Activated CD4-positive, alpha-beta T cell treated with anti-CD3 and anti-CD28 coated beads for 36 hours (primary cell): ENCODE results near the gene SMAD2. TPM values are rescaled to one million over a fixed set of nuclear protein-coding genes. Genes with fewer than 3 reads are reported as not detected.
A peak's percentile ranks its signal among the peaks of the same experiment; 100 is the strongest.

Experiments
- ATAC-seq: fragments of 200-7000 bp; cut with Tn5 transposase; one replicate; pipeline ENCODE4 v1.10.0; 2021; ENCODE audit warnings: mild to moderate bottlenecking, moderate library complexity
- CTCF ChIA-PET: fragments of 350-600 bp; sonication (Branson Sonifier 250); formaldehyde crosslinking; loops from one replicate; lab custom pipeline; 2021; ENCODE audit warnings: antibody characterized with exemption; lab: Charles Lee
- POLR2A ChIA-PET: fragments of 350-600 bp; sonication (Branson Sonifier 250); formaldehyde crosslinking; loops from one replicate; lab custom pipeline; 2021; ENCODE audit warnings: antibody characterized with exemption, inconsistent platforms; lab: Charles Lee
- DNase-seq: peaks from one replicate; pipeline ENCODE4 v3.0.0-alpha.2; 2020
- H3K27ac Mint-ChIP-seq: one replicate; pipeline ENCODE4 v1.8.0; 2021; ENCODE audit warnings: mixed read lengths
- H3K27me3 Mint-ChIP-seq: one replicate; pipeline ENCODE4 v1.8.0; 2021; ENCODE audit warnings: mixed read lengths
- H3K36me3 Mint-ChIP-seq: one replicate; pipeline ENCODE4 v1.8.0; 2021; ENCODE audit warnings: low read depth, mixed read lengths
- H3K4me1 Mint-ChIP-seq: one replicate; pipeline ENCODE4 v1.8.0; 2021; ENCODE audit warnings: mixed read lengths
- H3K4me3 Mint-ChIP-seq: one replicate; pipeline ENCODE4 v1.8.0; 2021; ENCODE audit warnings: mild to moderate bottlenecking, moderate library complexity, mixed read lengths
- H3K9me3 Mint-ChIP-seq: one replicate; pipeline ENCODE4 v1.8.0; 2021; ENCODE audit warnings: low read depth, mixed read lengths
- intact Hi-C, 2 experiments: fragments of 100-400 bp; cut with DNase I in 1 of 2; cut with micrococcal nuclease in 1 of 2; formaldehyde crosslinking; loops; one replicate each; pipeline versions ENCODE4 v1.14.2 to v1.15.1; 2022 to 2024; cut with DNase I, micrococcal nuclease
- total RNA-seq, 2 experiments: library from RNA; stranded (reverse); gene quantifications; one replicate each; pipeline ENCODE4 v1.2.3, GENCODE V29; 2021

SMAD2 gene
- total RNA-seq, 2 experiments from 2014 or later, result 169 to 178 TPM

DNA sequence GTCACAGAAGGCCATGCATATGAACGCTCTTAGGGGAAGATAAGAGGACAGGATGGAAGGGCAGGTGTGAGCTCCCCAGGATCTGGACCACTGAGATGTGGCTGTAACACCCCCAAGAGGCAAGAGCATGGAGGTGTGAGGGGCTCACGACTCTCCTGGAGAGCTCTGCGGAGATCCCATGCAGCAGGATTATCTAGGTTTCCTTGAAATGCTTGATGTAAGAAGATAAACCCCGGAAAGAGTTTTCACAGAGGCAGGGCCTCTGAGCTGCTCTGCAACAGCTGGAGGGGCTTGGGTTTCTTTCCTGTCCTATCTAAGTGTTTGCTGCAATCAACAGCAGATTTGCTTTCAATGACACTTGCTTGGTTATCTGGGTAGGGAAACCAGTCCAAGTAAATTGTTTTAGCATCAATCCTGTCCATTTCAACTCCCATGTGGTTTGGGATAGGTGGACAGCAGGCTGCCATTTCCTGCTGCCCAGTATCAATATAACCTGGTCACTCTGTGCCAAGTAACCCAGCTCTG lies 138.9 kb downstream of the SMAD2 start:
- no peak for ATAC-seq

DNA sequence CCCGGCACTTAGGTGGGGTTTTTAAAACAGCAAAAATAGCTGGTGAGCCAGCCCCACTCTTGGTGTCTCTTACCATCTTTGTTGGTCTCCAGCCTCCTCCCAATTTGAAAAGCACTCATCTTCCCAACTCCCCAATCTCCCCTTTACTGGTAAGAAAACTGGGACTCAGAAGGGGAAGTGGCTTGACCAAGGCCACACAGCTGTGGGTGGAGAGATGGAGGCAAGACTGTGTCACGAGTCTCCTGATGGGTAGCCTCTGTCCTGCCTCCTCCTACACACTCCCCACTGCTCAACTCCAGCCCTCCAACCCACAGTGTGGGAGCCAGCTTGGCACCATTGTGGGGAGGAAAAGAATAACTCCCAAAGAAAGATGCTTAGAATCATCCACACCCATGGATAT lies 140.4 kb downstream of the SMAD2 start:
- intact Hi-C loops, result no loop called here
- Mint-ChIP-seq H3K27ac (no peak overlapping the region), H3K9me3 (peaks cover 2% of the 10 kb centered on the region), H3K36me3 (peaks cover 2% of the 10 kb centered on the region), H3K4me1 (no peaks in the 10 kb centered on the region), H3K4me3 (no peak overlapping the region), H3K27me3 (peaks cover 9% of the 10 kb centered on the region)
- ATAC-seq (no peak), DNase-seq (no peak)
- ChIA-PET CTCF (interaction anchor here (0.8 kb wide), 1 partner anchor 753 kb away, joined by 3 read pairs; no protein-coding TSS in a partner anchor), POLR2A (no interaction called here)

More for the DNA sequence above, 138.9 kb downstream of the SMAD2 start:
- Mint-ChIP-seq H3K9me3 (no peaks in the 10 kb centered on the region), H3K27ac (no peak overlapping the region), H3K27me3 (peaks cover 10% of the 10 kb centered on the region), H3K4me3 (no peak overlapping the region), H3K4me1 (no peaks in the 10 kb centered on the region), H3K36me3 (no peaks in the 10 kb centered on the region)
- CTCF ChIA-PET, result no interaction called here
- DNase-seq, result no peak
- intact Hi-C loops, result no loop called here
- POLR2A ChIA-PET, result no interaction called here

DNA sequence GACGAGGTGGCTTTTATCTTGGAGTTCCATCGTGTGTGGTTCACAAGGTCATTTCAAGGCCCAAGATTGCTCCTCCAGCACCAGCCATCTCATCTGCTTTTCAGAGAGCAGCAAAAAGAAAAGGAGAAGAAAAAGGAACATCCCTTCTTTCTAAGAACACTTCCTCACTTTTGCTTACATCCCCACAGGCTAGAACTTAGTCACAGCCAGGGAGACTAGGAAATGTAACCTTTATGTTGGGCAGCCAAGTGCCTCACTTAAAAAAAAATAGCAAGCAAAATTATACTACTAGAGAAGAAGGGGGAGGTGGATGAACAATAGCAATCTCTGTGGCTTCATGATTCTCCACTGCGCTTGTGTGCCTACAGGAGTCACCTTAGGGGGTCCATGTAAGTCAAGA lies 141.8 kb downstream of the SMAD2 start:
- peaks cover 7% of the 10 kb centered on the region for H3K36me3 Mint-ChIP-seq
- ChIA-PET POLR2A (no interaction called here), CTCF (interaction anchor here (1.8 kb wide), 1 partner anchor 16 kb away, joined by 6 read pairs; no protein-coding TSS in a partner anchor)
- H3K27ac Mint-ChIP-seq, result no peak overlapping the region
- intact Hi-C loops, result no loop called here
- DNase-seq (no peak), ATAC-seq (no peak)
- H3K9me3 Mint-ChIP-seq, result peaks cover 10% of the 10 kb centered on the region
- peaks cover 7% of the 10 kb centered on the region for H3K27me3 Mint-ChIP-seq
- H3K4me3 Mint-ChIP-seq, result no peak overlapping the region
- H3K4me1 Mint-ChIP-seq, result no peaks in the 10 kb centered on the region

DNA sequence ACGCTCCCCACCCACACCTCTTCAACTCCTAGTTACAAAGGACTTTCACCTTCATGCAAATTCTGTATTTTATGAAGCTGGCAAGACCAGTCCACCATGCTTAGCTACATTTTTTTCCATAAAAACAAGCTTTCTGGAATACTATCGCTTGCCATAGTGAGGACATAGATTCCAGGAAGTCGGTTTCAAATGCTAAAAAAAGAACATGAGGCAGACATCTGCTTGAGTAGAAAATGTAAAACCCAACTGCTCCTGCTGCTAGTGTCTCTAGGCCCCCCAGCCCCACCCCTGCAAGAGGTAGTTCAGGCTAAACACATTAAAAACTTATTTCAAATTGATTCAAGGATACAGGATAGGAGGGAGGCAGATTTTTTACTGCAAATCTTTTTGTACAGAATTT lies 148.9 kb downstream of the SMAD2 start:
- DNase-seq (no peak), ATAC-seq (no peak)
- no peak overlapping the region for H3K27ac Mint-ChIP-seq
- peaks cover 2% of the 10 kb centered on the region for H3K27me3 Mint-ChIP-seq
- H3K4me1 Mint-ChIP-seq, result no peaks in the 10 kb centered on the region
- intact Hi-C loops, result no loop called here
- ChIA-PET CTCF (no interaction called here), POLR2A (no interaction called here)
- peaks cover 7% of the 10 kb centered on the region for H3K36me3 Mint-ChIP-seq
- H3K9me3 Mint-ChIP-seq, result peaks cover 10% of the 10 kb centered on the region
- no peak overlapping the region for H3K4me3 Mint-ChIP-seq

DNA sequence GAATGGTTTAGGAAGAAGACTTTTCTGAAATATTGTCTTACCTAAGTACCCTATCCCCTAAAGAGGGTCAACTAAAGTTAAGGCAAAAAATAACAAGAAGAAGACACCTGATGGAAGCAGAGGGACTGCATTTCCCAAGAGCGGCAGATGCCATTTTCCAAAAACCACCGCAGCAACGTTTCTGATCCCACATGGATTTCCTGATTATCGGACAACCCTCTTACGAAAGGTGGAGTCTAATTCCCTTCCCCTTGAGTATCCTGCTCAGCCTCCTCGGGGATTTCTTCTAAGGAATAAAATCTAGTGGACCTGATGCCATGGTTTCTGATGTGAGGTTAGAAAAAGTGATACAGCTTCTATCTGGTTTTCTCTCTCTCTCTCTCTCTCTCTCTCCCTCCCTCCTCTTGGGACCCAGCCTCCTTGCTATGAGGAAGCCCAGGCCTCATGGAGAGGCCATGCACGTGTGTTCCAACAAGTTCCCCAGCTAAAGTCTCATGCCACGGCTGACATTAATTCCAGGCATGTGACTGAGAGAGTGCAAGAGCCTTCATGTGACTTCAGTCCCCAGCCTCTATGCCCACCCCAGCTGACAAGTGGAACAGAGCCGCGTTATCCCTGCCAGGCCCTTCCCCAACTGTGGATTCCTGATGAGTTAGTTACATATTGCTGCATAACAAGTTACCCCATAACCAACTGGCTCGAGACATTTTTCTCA lies 150.3 kb downstream of the SMAD2 start:
- intact Hi-C loops, result no loop called here
- DNase-seq (no peak), ATAC-seq (no peak)
- Mint-ChIP-seq H3K36me3 (peaks cover 5% of the 10 kb centered on the region), H3K4me1 (no peaks in the 10 kb centered on the region), H3K4me3 (no peak overlapping the region), H3K27me3 (peaks cover 2% of the 10 kb centered on the region), H3K9me3 (peaks cover 10% of the 10 kb centered on the region), H3K27ac (no peak overlapping the region)
- CTCF ChIA-PET, result no interaction called here
- POLR2A ChIA-PET, result no interaction called here

DNA sequence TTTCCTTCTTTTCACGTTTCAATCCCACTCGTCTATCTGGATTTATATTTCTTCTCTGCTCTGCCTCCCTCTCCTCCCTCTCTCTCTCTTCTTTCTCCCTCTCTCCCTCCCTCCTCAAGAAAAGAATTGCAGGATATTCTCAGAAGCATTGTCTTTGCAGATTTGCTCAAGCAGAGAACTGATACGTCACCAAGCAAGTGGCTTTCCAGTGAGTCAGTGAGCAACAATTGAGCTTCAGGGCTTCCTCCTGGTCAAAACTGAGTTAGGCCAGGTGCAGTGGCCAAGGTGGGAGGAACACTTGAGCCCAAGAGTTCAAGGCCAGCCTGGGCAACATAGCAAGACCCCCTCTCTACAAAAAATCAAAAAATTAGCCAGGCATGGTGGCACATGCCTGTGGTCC lies 151.1 kb downstream of the SMAD2 start:
- DNase-seq, result no peak
- POLR2A ChIA-PET, result no interaction called here
- Mint-ChIP-seq H3K9me3 (peaks cover 5% of the 10 kb centered on the region), H3K4me1 (no peaks in the 10 kb centered on the region), H3K27me3 (peaks cover 2% of the 10 kb centered on the region), H3K4me3 (no peak overlapping the region), H3K27ac (no peak overlapping the region), H3K36me3 (peaks cover 3% of the 10 kb centered on the region)
- intact Hi-C loops, result loop anchor here in 1 of 2 experiments (10.0 kb wide), 1 partner anchor 55 kb away; no protein-coding TSS in a partner anchor
- ATAC-seq, result no peak
- CTCF ChIA-PET, result no interaction called here

DNA sequence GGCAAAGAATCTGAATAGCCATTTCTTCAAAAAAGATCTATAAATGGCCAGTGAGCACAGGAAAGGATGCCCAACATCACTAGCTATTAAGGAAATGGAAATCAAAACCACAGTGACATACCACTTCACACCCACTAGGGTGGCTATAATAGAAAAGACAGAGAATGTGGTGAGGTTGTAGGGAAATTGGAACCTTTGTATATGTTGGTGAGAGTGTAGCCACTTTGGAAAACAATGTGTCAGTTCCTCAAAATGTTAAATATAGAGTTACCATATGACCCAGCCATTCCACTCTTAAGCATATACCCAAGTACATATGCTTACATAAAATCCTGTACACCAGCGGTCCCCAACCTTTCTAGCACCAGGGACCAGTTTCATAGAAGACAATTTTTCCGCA lies 152.8 kb downstream of the SMAD2 start:
- Mint-ChIP-seq H3K9me3 (no peaks in the 10 kb centered on the region), H3K27ac (no peak overlapping the region), H3K27me3 (peaks cover 2% of the 10 kb centered on the region), H3K36me3 (no peaks in the 10 kb centered on the region), H3K4me3 (no peak overlapping the region), H3K4me1 (no peaks in the 10 kb centered on the region)
- no peak for DNase-seq
- ChIA-PET CTCF (interaction anchor here (0.6 to 1.1 kb wide), 3 partner anchors 23 to 215 kb away, joined by 3 to 5 read pairs (median 3); no protein-coding TSS in a partner anchor), POLR2A (interaction anchor here (0.6 kb wide), 1 partner anchor 184 kb away, joined by 3 read pairs; no protein-coding TSS in a partner anchor)
- ATAC-seq, result no peak
- intact Hi-C loops, result loop anchor here in 1 of 2 experiments (10.0 kb wide), 1 partner anchor 57 kb away; no protein-coding TSS in a partner anchor

DNA sequence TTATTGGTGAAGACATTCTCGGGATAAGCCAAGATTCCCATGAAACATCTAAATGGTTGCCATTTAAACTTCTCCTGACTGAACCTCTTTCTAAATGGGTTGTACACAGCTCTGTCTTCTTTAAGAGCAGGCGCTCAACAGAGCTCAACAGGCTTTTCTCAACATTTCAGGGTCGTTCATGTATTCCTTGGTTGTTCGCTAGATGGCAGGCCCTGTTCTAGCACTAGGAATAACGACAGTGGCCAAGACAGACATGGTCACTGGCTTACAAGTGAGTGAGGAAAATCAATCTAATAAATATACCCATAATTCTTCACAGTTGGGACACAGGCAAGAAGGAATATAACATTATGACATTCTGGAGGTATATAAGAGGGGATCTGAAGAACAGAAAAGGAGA lies 154.5 kb downstream of the SMAD2 start:
- H3K4me3 Mint-ChIP-seq, result no peak overlapping the region
- H3K27me3 Mint-ChIP-seq, result peaks cover 2% of the 10 kb centered on the region
- H3K4me1 Mint-ChIP-seq, result no peaks in the 10 kb centered on the region
- intact Hi-C loops, result loop anchor here in 1 of 2 experiments (10.0 kb wide), 1 partner anchor 59 kb away; no protein-coding TSS in a partner anchor
- POLR2A ChIA-PET, result no interaction called here
- CTCF ChIA-PET, result interaction anchor here (0.8 to 1.0 kb wide), 3 partner anchors 9 to 223 kb away, joined by 3 read pairs; no protein-coding TSS in a partner anchor
- H3K36me3 Mint-ChIP-seq, result no peaks in the 10 kb centered on the region
- no peak overlapping the region for H3K27ac Mint-ChIP-seq
- DNase-seq (no peak), ATAC-seq (no peak)
- no peaks in the 10 kb centered on the region for H3K9me3 Mint-ChIP-seq

DNA sequence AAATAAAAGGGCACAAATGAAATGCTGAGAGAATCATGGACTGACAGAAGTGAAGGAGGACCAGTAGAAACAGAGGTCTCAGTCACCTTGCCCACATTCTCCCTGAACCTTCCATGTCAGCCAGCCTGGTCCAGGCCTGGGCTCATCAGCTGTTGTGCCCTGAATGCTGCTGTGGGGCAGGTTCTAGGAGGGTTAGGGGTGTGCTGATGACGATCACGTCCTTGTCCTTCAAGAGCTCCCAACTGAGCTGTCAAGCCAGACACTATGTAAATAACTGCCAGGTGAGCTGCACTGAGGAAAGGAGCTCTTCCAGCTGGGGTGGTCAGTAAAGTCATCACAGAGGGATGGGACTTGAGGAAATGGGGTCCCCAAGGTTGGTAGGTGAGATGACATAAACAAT lies 156.5 kb downstream of the SMAD2 start:
- ChIA-PET CTCF (interaction anchor here (0.7 to 1.9 kb wide), 7 partner anchors 13 to 249 kb away, joined by 3 to 8 read pairs (median 3); no protein-coding TSS in a partner anchor), POLR2A (no interaction called here)
- Mint-ChIP-seq H3K36me3 (no peaks in the 10 kb centered on the region), H3K27me3 (peaks cover 2% of the 10 kb centered on the region), H3K4me3 (no peak overlapping the region), H3K9me3 (no peaks in the 10 kb centered on the region), H3K4me1 (no peaks in the 10 kb centered on the region), H3K27ac (no peak overlapping the region)
- DNase-seq (no peak), ATAC-seq (no peak)
- intact Hi-C loops, result loop anchor here (5.0 to 10.0 kb wide), 4 partner anchors 61 to 673 kb away; partner anchors contain the start of gene SMAD2 (in 1 of the 2)

DNA sequence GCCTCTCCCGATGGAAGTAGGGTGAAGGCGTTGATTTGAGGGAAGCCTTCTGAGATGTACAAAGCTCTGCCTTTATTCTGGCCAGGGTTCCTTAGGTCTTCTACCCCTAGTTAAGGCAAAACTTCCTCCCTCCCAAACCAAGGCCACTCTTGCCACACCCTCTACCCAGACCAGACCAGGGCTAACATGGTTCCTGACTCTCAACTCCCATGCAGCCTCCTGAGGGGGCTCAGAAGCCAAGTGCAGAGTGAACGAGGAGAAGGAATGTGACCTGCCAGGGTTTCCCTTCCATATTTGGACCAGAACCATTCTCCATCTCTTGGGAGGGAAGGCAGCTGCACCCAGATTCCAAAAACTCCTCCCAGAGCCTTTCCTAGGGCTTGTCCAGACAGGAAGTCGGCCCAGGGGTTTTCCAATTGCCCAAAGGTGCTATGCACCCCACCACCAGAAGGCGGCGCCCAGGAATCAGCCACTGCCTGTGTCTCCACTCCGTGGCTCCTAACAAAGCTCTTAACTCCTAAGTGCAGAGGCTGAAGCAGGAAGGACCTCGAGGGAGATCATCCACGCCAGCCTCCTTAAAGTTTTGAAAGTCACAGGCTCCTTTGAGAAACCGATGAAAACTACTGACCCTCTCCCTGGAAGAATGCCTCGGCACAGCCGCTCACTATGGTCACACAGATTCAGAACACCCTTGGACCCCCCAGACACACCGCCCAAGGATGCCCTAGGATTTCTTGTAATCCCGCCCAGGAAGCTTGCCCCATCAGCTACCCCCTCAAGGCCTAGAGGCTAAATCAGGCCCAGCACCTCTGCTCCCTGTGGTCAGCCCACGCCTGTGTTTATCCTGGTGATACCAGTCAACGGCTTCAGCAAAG lies 157.8 kb downstream of the SMAD2 start:
- intact Hi-C loops, result loop anchor here (1.0 to 10.0 kb wide), 6 partner anchors 62 to 675 kb away; partner anchors contain the start of gene SMAD2 (in 1 of the 2)
- Mint-ChIP-seq H3K27ac (no peak overlapping the region), H3K4me1 (no peaks in the 10 kb centered on the region), H3K36me3 (no peaks in the 10 kb centered on the region), H3K4me3 (no peak overlapping the region), H3K27me3 (peaks cover 2% of the 10 kb centered on the region), H3K9me3 (no peaks in the 10 kb centered on the region)
- ChIA-PET POLR2A (no interaction called here), CTCF (interaction anchor here (0.5 to 2.2 kb wide), 23 partner anchors 11 to 1069 kb away, joined by 3 to 24 read pairs (median 4); no protein-coding TSS in a partner anchor)
- peak; percentile 84 for DNase-seq
- ATAC-seq, result peak; percentile 76

DNA sequence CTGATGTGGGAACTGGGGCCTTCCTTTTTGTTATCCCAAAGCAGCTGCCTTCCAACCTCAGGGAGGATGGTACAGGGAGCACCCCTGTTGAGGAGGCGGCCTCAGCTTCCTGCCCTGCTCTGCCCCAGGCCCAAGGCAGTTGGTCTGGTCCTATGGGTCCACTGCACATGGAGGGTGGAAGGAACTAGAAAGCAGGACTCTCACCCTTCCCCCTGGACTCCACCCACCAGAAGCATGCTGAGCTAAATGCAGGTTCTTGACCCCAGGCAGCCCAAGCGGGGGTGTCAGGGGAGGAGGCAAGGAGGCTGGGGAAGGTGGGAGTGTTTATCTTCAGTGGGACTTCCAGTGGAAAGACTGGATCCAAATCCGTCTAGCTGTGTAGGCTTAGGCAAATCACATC lies 158.5 kb downstream of the SMAD2 start:
- DNase-seq, result no peak
- peaks cover 2% of the 10 kb centered on the region for H3K27me3 Mint-ChIP-seq
- ChIA-PET POLR2A (no interaction called here), CTCF (interaction anchor here (0.6 to 2.2 kb wide), 17 partner anchors 11 to 1068 kb away, joined by 3 to 24 read pairs (median 5); no protein-coding TSS in a partner anchor)
- no peaks in the 10 kb centered on the region for H3K36me3 Mint-ChIP-seq
- H3K4me3 Mint-ChIP-seq, result no peak overlapping the region
- H3K9me3 Mint-ChIP-seq, result no peaks in the 10 kb centered on the region
- intact Hi-C loops, result loop anchor here (1.0 to 10.0 kb wide), 6 partner anchors 63 to 675 kb away; partner anchors contain the start of gene SMAD2 (in 1 of the 2)
- H3K4me1 Mint-ChIP-seq, result no peaks in the 10 kb centered on the region
- no peak for ATAC-seq
- H3K27ac Mint-ChIP-seq, result no peak overlapping the region
